ENCODE measurements around the gene FCER2.

- no peak for TF ChIP-seq POLR2AphosphoS5 (IDR thresholded peaks at IDR 0.05; ENCODE audit: low read depth, low read length)
- TF ChIP-seq REST (IDR thresholded peaks at IDR 0.05; ENCODE audit: insufficient read depth in 1 of 2, low read depth in 2 of 2, low read length in 2 of 2), result no peak
- no peak for TF ChIP-seq TAF1 (IDR thresholded peaks at IDR 0.05; ENCODE audit: borderline replicate concordance, insufficient read depth, low read length)
- no peak for TF ChIP-seq FOXP2 (optimal IDR thresholded peaks at IDR 0.05; ENCODE audit: borderline replicate concordance, extremely low read depth, extremely low read length, insufficient read depth)
These were observed 16.7 kb upstream of the FCER2 start for GRCh38 chr19:7718668-7719067.

All from PFSK-1 (cell line).